RKO (cell line): ENCODE measurements around the gene POLG.

Experiments used
- DNase-seq: peaks from one replicate; pipeline ENCODE4 v3.0.0-alpha.2; 2016; ENCODE audit warnings: low spot score

The POLG gene

GRCh38 chr15:89370120-89370977 is 35.7 kb upstream of the POLG start:
- no peak for DNase-seq

- DNase-seq: no peak
These were observed 34.8 kb upstream of the POLG start for GRCh38 chr15:89369341-89369947.

- no peak for DNase-seq
These were observed 34.1 kb upstream of the POLG start for GRCh38 chr15:89368566-89369223.

- no peak for DNase-seq
These were observed 33.1 kb upstream of the POLG start for GRCh38 chr15:89367485-89368451.

- no peak for DNase-seq
These were observed 32.2 kb upstream of the POLG start for GRCh38 chr15:89366656-89367393.

GRCh38 chr15:89365462-89366065 is 30.9 kb upstream of the POLG start:
- no peak for DNase-seq

GRCh38 chr15:89364741-89365450 is 30.3 kb upstream of the POLG start:
- no peak for DNase-seq

- no peak for DNase-seq
These were observed 29.7 kb upstream of the POLG start for GRCh38 chr15:89364341-89364740.

DNA sequence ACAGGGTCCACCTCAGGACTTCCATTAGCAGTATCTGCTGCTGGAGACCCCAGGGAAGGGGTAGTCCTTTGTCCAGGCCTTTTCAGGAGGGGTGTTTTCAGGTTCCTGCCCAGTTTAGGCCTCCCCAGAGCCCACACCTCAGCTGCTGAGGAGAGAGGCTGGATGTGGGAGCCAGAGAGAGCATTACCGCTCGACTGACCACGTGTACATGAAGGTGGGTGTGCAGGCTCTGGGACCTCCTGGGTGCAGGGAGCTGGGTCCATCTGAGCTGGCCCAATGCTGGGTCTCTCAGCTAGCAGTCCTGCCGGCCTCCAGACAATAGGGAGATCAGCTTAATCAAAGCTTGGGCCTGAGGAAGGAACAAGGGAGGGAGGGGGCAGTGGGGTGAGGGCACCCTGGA is 29.1 kb upstream of the POLG start:
- DNase-seq: no peak

- DNase-seq: no peak
These were observed 28.5 kb upstream of the POLG start for GRCh38 chr15:89363133-89363532.

DNA sequence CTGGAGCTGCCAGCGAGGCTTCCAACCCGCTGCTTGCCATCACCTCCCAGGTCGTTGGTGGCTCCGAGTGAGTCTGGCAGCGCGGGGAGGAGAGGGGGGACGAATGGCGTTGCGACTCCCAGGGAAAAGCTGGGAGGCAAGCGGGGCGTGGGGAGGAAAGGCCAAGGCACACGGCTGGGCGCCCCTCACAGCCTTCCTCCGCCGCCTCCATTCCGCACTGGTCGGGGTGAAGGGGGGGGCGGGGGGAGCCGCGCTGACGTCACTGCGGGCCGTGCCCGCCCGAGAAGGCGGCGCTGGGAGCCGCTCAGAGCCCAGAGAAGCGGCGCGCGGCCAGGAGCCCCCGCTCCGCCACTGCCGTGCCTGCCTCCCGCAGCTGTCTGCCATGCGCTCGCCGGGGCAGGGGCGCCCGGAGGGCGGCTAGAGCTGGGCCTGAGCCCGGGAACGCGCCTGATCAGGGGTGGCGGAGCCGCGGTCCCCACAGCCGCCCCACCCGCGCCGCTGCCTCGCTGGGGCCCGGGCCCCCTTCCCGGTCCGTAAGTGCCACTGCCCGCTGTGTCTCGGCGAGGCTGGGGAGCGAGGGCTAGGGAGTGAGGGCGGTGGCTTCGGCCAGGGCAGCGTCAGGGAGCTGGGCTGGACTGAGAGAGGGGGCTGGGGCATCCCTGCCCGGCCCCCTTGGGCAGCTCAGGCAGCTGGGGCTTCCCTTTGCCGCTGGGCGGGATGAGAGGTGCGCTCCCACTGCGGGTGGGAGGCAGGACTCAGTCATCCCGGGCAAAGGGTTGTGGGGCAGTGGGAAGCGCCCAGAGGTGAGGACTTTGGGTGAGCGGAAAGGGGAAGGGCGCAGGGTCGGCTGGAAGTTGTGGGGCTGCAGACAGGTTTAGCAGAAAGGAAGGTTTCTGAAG is 27.8 kb upstream of the POLG start:
- DNase-seq: no peak

- peak; percentile 56 for DNase-seq
These were observed 27.0 kb upstream of the POLG start for GRCh38 chr15:89361451-89362202.

GRCh38 chr15:89360294-89360971 is 25.8 kb upstream of the POLG start:
- DNase-seq: no peak

- DNase-seq: no peak
These were observed 25.1 kb upstream of the POLG start for GRCh38 chr15:89359471-89360293.

- peak; percentile 77 for DNase-seq
These were observed 24.3 kb upstream of the POLG start for GRCh38 chr15:89358755-89359439.

- no peak for DNase-seq
These were observed 23.8 kb upstream of the POLG start for GRCh38 chr15:89358435-89358754.
